H1 (cell line): ENCODE measurements around the gene HSPA12A. TPM values are rescaled to one million over a fixed set of nuclear protein-coding genes. Genes with fewer than 3 reads are reported as not detected.

Experiments used
- CTCF ChIA-PET: fragments of 300-600 bp; sonication (Branson Sonifier 250); formaldehyde crosslinking; loops from one replicate; lab custom pipeline; 2021; ENCODE audit not compliant: partially characterized antibody; lab: Charles Lee
- POLR2A ChIA-PET: fragments of 300-600 bp; sonication (Branson Sonifier 250); formaldehyde crosslinking; loops from one replicate; lab custom pipeline; 2021; ENCODE audit warnings: inconsistent platforms; ENCODE audit not compliant: partially characterized antibody; lab: Charles Lee
- DNase-seq, 2 experiments: peaks; one replicate each; pipeline versions ENCODE4 v3.0.0 to v3.0.0-alpha.2; 2010 to 2022; ENCODE audit warnings: low spot score in 2 of 2, low read depth in 1 of 2, mixed read lengths in 1 of 2
- FAIRE-seq: peaks from 2 replicates; lab custom pipeline; 2011; peaks lifted over from hg19 to GRCh38; lab: Jason Lieb, UNC
- H2AFZ ChIP-seq: 2 replicates; pipeline ENCODE4 v1.8.1; 2012; ENCODE audit warnings: low read length, inconsistent platforms
- H2AK5ac ChIP-seq: 2 replicates; pipeline ENCODE4 v1.6.1; 2013; ENCODE audit warnings: low read depth, low read length
- H2BK120ac ChIP-seq: replicated peaks from 2 replicates; pipeline ENCODE3; 2013; ENCODE audit warnings: low read depth, low read length, inconsistent platforms
- H2BK12ac ChIP-seq: 2 replicates; pipeline ENCODE4 v1.6.1; 2013; ENCODE audit warnings: low read depth, low read length
- H2BK15ac ChIP-seq: 2 replicates; pipeline ENCODE4 v1.6.1; 2013; ENCODE audit warnings: low read length
- H2BK20ac ChIP-seq: 2 replicates; pipeline ENCODE4 v1.6.1; 2013; ENCODE audit warnings: low read length
- H2BK5ac ChIP-seq: 2 replicates; pipeline ENCODE4 v1.6.1; 2013; ENCODE audit warnings: low read depth, low read length
- H3K14ac ChIP-seq: 2 replicates; pipeline ENCODE4 v1.6.1; 2013; ENCODE audit warnings: inconsistent platforms; ENCODE audit not compliant: insufficient read length
- H3K18ac ChIP-seq: 2 replicates; pipeline ENCODE4 v1.6.1; 2013; ENCODE audit warnings: low read length; ENCODE audit errors: extremely low read depth
- H3K23ac ChIP-seq: 2 replicates; pipeline ENCODE4 v1.6.1; 2013; ENCODE audit warnings: inconsistent platforms; ENCODE audit not compliant: insufficient read length
- H3K23me2 ChIP-seq: 2 replicates; pipeline ENCODE4 v1.6.1; 2013; ENCODE audit warnings: low read depth, low read length
- H3K27ac ChIP-seq: 2 replicates; pipeline ENCODE4 v1.6.1; 2011; ENCODE audit warnings: low read depth, low read length, inconsistent platforms
- H3K27me3 ChIP-seq, 4 experiments: replicated peaks in 1 of 4; 1 replicate in 1 of 4; 2 replicates in 3 of 4; pipeline versions ENCODE4 v1.6.1 to v1.8.1; 2011 to 2013; ENCODE audit warnings: low read length in 3 of 4, mild to moderate bottlenecking in 3 of 4, inconsistent platforms in 2 of 4, mixed read lengths in 2 of 4, moderate library complexity in 1 of 4; ENCODE audit not compliant: control insufficient read depth in 3 of 4, insufficient read depth in 3 of 4; ENCODE audit errors: extremely low read depth in 1 of 4
- H3K36me3 ChIP-seq, 4 experiments: 2 replicates each; pipeline versions ENCODE4 v1.6.1 to v1.8.1; 2011 to 2013; ENCODE audit warnings: mild to moderate bottlenecking in 4 of 4, low read length in 3 of 4, moderate library complexity in 2 of 4, control low read depth in 1 of 4, inconsistent platforms in 1 of 4; ENCODE audit not compliant: insufficient read depth in 4 of 4, control insufficient read depth in 2 of 4
- H3K4ac ChIP-seq: replicated peaks from 2 replicates; pipeline ENCODE3; 2013; ENCODE audit warnings: low read length, low read depth, mixed read lengths, inconsistent platforms; ENCODE audit not compliant: insufficient read length
- H3K4me1 ChIP-seq, 4 experiments: replicated peaks in 1 of 4; 1 replicate in 1 of 4; 2 replicates in 3 of 4; pipeline versions ENCODE4 v1.6.1 to v1.8.1; 2011 to 2013; ENCODE audit warnings: low read length in 3 of 4, inconsistent platforms in 2 of 4, mixed read lengths in 1 of 4; ENCODE audit not compliant: insufficient read depth in 4 of 4, control insufficient read depth in 3 of 4
- H3K4me2 ChIP-seq, 2 experiments: 2 replicates each; pipeline versions ENCODE4 v1.6.1 to v1.8.1; 2011 to 2013; ENCODE audit warnings: low read depth in 2 of 2, low read length in 2 of 2, control low read depth in 1 of 2, inconsistent platforms in 1 of 2, mild to moderate bottlenecking in 1 of 2; ENCODE audit not compliant: insufficient read depth in 1 of 2
- H3K4me3 ChIP-seq, 4 experiments: fragments of 200-600, 300-600 bp in 1 of 4; sonication (generic), shearing (Covaris generic), sonication (Bioruptor Twin) in 1 of 4; 2 replicates each; pipeline versions ENCODE4 v1.5.1 to v1.8.1; 2011 to 2016; ENCODE audit warnings: low read length in 4 of 4, low read depth in 3 of 4, control low read depth in 2 of 4, inconsistent platforms in 2 of 4, mild to moderate bottlenecking in 2 of 4, mixed read lengths in 1 of 4, moderate library complexity in 1 of 4; ENCODE audit not compliant: insufficient read depth in 2 of 4; ENCODE audit errors: extremely low read depth in 1 of 4
- H3K56ac ChIP-seq: replicated peaks from 2 replicates; pipeline ENCODE3; 2013; ENCODE audit warnings: low read depth, mild to moderate bottlenecking, mixed read lengths, low read length, inconsistent platforms; ENCODE audit not compliant: insufficient read length
- H3K79me1 ChIP-seq: 2 replicates; pipeline ENCODE4 v1.6.1; 2013; ENCODE audit warnings: low read depth, low read length, control low read depth
- H3K79me2 ChIP-seq, 2 experiments: 2 replicates each; pipeline versions ENCODE4 v1.6.1 to v1.8.1; 2012 to 2013; ENCODE audit warnings: low read length in 2 of 2, mild to moderate bottlenecking in 2 of 2, inconsistent platforms in 1 of 2; ENCODE audit not compliant: insufficient read depth in 2 of 2, control insufficient read depth in 1 of 2
- H3K9ac ChIP-seq, 4 experiments: replicated peaks in 1 of 4; 1 replicate in 1 of 4; 2 replicates in 3 of 4; pipeline versions ENCODE4 v1.6.1 to v1.8.1; 2011 to 2013; ENCODE audit warnings: low read depth in 3 of 4, low read length in 3 of 4, control low read depth in 2 of 4, mild to moderate bottlenecking in 2 of 4, moderate library complexity in 2 of 4, inconsistent platforms in 1 of 4; ENCODE audit errors: extremely low read depth in 1 of 4
- H3K9me3 ChIP-seq, 2 experiments: 2 replicates each; pipeline versions ENCODE4 v1.6.1 to v1.8.1; 2012 to 2013; ENCODE audit warnings: mild to moderate bottlenecking in 2 of 2, moderate library complexity in 2 of 2, control low read depth in 1 of 2, inconsistent platforms in 1 of 2, low read depth in 1 of 2, low read length in 1 of 2, mixed read lengths in 1 of 2; ENCODE audit not compliant: insufficient read depth in 2 of 2
- H4K20me1 ChIP-seq, 2 experiments: replicated peaks in 1 of 2; 2 replicates each; pipeline versions ENCODE3 to v1.8.1; 2011 to 2013; ENCODE audit warnings: inconsistent platforms in 2 of 2, low read length in 2 of 2, mild to moderate bottlenecking in 1 of 2; ENCODE audit not compliant: insufficient read depth in 2 of 2, control insufficient read depth in 1 of 2
- H4K5ac ChIP-seq: 2 replicates; pipeline ENCODE4 v1.6.1; 2013; ENCODE audit warnings: low read length, low read depth, mixed read lengths, inconsistent platforms; ENCODE audit not compliant: insufficient read length
- H4K8ac ChIP-seq: 2 replicates; pipeline ENCODE4 v1.8.0; 2013; ENCODE audit warnings: mild to moderate bottlenecking, moderate library complexity, low read length, inconsistent platforms; ENCODE audit not compliant: insufficient read depth; ENCODE audit errors: extremely low read depth
- H4K91ac ChIP-seq: replicated peaks from 2 replicates; pipeline ENCODE3; 2013; ENCODE audit warnings: low read length, mixed read lengths, inconsistent platforms; ENCODE audit not compliant: insufficient read length
- WGBS, 2 experiments: shearing (Covaris generic) in 1 of 2; methylation state at CpG; one replicate each; pipeline versions ENCODE4 v1.1.6 to v1.1.7; 2013 to 2015; ENCODE audit warnings: low lambda C conversion rate in 2 of 2, mixed read lengths in 2 of 2, inconsistent platforms in 1 of 2, low coverage in 1 of 2, missing lambda C conversion rate in 1 of 2; ENCODE audit not compliant: insufficient replicate concordance in 2 of 2, insufficient coverage in 1 of 2, insufficient read length in 1 of 2; ENCODE audit errors: extremely low coverage in 1 of 2, missing lambda C conversion rate in 1 of 2; 5-methylcytosine and 5-hydroxymethylcytosine counted together
- polyA plus RNA-seq, 7 experiments: library from polyadenylated mRNA; depleted of rRNA in 3 of 7; stranded (reverse) in 5 of 7; unstranded in 2 of 7; fragments of >200 nt in 5 of 7; fragments of 200-250 nt in 2 of 7; gene quantifications; 1 replicate in 5 of 7; 2 replicates in 1 of 7; 4 replicates in 1 of 7; pipeline versions ENCODE4 v1.2.1 to v1.2.3, GENCODE V29; 2011 to 2013; ENCODE audit warnings: missing spikeins in 2 of 7, mixed read lengths in 2 of 7
- total RNA-seq: library from RNA; stranded (reverse); fragmentation: NEBNext Ultra II Directional; extraction: Animal tissue kit (Norgen Biotek cat#: 25700); gene quantifications from 2 replicates; pipeline ENCODE4 v1.2.1, GENCODE V29; 2021

HSPA12A gene
- total and polyA plus RNA-seq, 2 of the 8 experiments (the other 6 are each of a cell fraction or from before 2014, with no cell fraction given): 3.1 to 6.9 TPM

GRCh38 chr10:116737627-116738327 lies 4.6 kb downstream of the HSPA12A start:
- no peak overlapping the region for H3K18ac ChIP-seq
- no peak overlapping the region for H3K4me3 ChIP-seq
- H2AK5ac ChIP-seq: no peak overlapping the region
- H3K14ac ChIP-seq: no peak overlapping the region
- H2BK5ac ChIP-seq: no peak overlapping the region
- H2BK12ac ChIP-seq: no peak overlapping the region
- POLR2A ChIA-PET: no interaction called here
- peaks cover 2 to 6% of the 10 kb centered on the region in 2 experiments for H4K20me1 ChIP-seq
- H3K4ac ChIP-seq: no peak overlapping the region
- 0 out of 2 replicates have a peak overlapping the region, but pooled peaks have one; percentile 18 for H4K8ac ChIP-seq
- CTCF ChIA-PET: interaction anchor here (0.7 to 2.5 kb wide), 21 partner anchors 8 to 110 kb away, joined by 3 to 14 read pairs (median 4); no protein-coding TSS in a partner anchor
- H3K9ac ChIP-seq: no peak overlapping the region
- no peaks in the 10 kb centered on the region for H3K9me3 ChIP-seq
- H4K91ac ChIP-seq: no peak overlapping the region
- no peaks in the 10 kb centered on the region for H3K79me2 ChIP-seq
- no peak overlapping the region for H3K4me2 ChIP-seq
- no peak for FAIRE-seq
- no peak overlapping the region for H3K56ac ChIP-seq
- no peak overlapping the region for H4K5ac ChIP-seq
- no peak overlapping the region for H2BK120ac ChIP-seq
- no peak overlapping the region for H2BK15ac ChIP-seq
- H3K23me2 ChIP-seq: peaks cover 12% of the 10 kb centered on the region; the same call in 1 of the 2 replicates
- DNase-seq: peak in 1 of 2 experiments; percentile 55
- H2BK20ac ChIP-seq: no peak overlapping the region
- no peak overlapping the region for H2AFZ ChIP-seq
- H3K27ac ChIP-seq: no peak overlapping the region
- peaks cover 0 to 5% (median 3%) of the 10 kb centered on the region in 4 experiments; a peak in 5 of 7 replicates for H3K4me1 ChIP-seq
- H3K79me1 ChIP-seq: no peaks in the 10 kb centered on the region
- H3K27me3 ChIP-seq: peaks cover 14 to 33% (median 27%) of the 10 kb centered on the region in 4 experiments
- H3K23ac ChIP-seq: no peak overlapping the region
- 67% methylated on average over 16 of the region's 16 CpGs; no CpG with 5 or more reads in 1 of the 2 experiments for WGBS, 2 experiments
- peaks cover 0 to 5% (median 0%) of the 10 kb centered on the region in 4 experiments; a peak in 1 of 8 replicates for H3K36me3 ChIP-seq
